Eye (tissue), 1 donor: ENCODE results near the gene DAAM1.

Source experiments
- DNase-seq: peaks from one replicate; pipeline ENCODE4 v3.0.0-alpha.2; 2015

DAAM1 gene

GRCh38 chr14:59228421-59228820 is 40.0 kb downstream of the DAAM1 start:
- no peak for DNase-seq

DNA sequence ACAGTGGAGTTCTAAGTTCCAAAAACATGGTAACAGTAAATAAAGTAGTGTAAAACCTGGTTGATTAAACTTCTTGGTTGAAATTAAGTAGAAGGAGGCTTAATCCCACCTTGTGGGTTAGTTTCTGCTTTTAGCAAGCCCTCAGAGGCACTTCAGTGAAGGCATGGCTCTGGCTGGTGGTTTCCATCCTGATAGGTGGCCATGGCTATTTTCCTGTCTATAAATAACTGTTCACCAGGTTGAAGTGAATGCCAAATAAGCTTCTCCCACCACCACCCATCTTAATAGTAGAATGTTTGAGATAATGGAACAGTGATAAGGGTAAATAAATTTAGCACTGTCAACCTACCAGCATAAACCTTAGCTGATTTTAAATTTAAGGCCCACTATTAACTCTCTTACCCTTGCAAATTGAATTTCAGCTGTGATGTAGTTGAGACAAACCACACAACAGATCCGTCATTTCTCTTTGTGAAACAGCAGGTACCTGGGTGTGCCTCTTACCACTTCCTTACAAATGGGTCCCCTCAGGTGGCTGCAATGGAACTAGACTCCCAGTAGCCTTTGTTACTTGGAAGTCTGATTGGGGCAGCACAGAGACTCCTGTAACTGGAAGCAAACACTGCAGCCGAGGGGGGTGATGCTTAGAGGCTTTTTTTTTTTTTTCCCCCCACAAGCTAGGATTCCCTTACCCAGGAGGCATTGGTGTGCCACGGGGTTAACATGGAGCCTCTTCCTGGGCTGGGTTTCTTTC is 41.4 kb downstream of the DAAM1 start:
- DNase-seq = no peak

DNA sequence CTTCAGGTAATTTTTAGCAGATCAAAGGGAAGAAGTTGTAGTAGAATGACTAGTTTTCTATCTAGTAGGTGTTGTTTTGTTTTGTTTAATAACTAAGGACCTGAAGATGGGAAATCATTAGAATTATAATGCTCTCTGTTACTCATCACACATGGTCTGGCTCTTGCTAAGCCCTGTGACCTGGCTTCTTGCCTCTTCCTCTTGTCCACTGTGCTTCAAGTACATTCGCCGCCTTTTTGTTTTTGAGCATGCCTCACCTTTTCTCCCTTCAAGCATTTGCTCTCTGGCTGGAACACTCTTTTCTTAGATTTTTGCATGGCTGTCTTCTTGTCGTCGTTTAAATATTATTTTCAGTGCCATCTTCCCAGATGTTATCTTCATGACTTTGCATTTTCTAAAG is 47.7 kb downstream of the DAAM1 start:
- no peak for DNase-seq

DNA sequence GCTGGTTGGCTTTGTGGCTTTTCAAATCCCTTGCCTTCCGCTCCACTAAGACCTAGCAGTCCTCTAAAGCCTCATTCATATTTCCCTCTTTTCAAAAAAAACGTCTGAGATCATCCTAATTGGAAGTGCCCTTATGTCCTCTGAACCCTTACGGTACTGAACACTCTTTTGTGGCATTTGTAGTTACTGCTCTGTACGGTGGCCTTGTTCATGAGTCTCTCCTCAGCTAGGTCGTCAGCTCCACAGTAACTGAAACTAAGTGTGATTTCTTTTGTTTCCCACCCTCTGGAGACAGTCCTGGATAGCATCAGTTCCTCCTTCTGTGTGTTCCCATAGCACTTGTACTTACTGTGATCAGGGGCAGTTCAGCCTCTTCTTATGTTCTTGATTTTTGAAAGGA is 49.7 kb downstream of the DAAM1 start:
- no peak for DNase-seq

- DNase-seq = no peak
These were observed 50.6 kb downstream of the DAAM1 start for GRCh38 chr14:59239022-59239421.

GRCh38 chr14:59240356-59240755 is 51.9 kb downstream of the DAAM1 start:
- DNase-seq = no peak

- DNase-seq = no peak
These were observed 52.7 kb downstream of the DAAM1 start for GRCh38 chr14:59241121-59241520.

- DNase-seq = no peak
These were observed 54.7 kb downstream of the DAAM1 start for GRCh38 chr14:59243174-59243573.

DNA sequence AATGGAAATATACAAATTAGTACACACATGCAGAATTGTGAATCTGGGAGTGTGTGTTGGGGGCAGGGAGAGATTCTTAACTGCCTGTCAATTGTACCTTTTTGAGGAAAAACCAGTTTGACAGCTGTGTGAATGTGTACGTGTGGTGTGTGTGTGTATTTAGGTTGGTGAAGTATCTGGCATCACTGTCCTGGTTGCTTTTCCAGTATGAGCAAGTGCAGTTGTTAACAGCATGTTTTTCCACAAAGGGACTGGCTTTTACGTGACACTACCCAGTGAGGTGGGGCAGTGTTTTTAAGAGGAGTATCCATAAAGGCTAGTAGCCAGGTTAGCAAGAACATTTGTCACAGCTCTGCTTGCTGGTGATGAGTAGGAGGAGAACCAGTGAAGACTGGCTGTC is 56.1 kb downstream of the DAAM1 start:
- no peak for DNase-seq

DNA sequence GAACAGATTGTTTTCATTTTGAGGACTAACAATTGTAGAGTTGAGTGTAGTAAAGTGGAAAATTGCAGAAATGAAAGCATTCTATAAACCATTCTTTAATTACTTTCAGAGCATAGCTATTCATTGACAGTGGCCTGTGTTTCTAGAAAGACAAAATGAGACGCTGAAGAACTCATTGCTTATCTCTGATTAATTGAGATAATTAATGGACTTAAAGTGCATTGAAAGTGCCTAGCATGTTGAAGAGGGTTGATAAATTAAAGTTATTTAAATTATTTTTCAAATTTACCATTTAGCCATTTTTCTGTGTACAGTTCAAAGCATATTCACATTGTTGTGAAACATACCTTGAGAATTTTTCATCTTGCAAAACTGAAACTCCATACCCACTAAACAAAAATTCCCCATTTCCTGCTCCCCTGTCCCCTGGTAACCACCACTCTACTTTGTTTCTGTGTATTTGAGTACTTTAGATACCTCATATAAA is 57.4 kb downstream of the DAAM1 start:
- DNase-seq = no peak

DNA sequence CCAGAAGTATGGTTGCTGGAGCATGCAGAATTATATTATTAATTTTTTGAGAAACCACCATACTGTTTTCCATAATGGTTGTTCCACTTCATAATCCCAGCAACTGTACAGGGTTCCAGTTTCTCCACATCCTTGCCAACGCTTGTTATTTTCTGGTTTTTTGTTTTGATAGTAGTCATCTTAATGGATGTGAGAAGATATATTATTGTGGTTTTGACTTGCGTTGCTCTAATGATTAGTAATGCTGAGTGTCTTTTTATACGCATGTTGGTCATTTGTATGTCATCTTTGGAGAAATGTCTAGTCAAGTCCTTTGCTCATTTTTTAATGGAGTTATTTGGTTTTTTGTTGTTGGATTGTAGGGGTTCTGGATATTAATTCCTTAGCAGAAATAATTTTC is 58.1 kb downstream of the DAAM1 start:
- no peak for DNase-seq

DNA sequence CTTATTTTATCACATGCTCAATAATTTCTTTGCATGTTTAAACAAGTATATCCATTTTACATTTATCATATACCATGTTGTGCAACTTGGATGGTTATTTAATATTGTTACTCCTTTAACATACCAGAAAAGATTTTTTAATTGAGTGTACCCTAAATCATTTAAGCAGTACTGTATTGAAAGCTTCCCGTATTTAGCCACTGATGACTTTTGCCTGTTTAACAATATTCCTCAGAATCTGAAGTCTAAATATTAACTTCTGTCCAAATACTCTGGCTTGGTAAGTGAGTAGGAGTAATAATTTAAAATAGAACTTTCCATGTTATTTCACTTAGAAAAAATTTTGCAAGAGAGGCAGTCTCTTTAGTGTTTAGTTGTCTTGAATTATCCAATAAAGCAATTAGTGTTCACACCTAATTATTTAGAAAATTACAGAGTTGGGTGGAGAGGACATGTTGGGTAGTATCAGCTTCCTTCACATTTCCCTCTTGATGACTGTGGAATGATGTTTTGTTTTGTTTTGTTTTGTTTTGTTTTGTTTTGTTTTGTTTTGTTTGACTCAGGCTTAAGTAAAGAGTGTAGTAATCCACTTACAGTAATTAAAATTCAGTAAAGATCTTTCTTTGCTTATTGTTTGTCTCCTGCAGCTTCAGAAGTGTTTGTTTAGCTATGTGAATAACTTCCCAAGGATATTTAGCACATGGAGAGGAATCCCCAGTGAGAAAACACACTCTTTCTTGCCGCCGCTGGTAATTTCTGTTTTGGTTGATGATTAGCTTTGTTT is 59.5 kb downstream of the DAAM1 start:
- DNase-seq = no peak

DNA sequence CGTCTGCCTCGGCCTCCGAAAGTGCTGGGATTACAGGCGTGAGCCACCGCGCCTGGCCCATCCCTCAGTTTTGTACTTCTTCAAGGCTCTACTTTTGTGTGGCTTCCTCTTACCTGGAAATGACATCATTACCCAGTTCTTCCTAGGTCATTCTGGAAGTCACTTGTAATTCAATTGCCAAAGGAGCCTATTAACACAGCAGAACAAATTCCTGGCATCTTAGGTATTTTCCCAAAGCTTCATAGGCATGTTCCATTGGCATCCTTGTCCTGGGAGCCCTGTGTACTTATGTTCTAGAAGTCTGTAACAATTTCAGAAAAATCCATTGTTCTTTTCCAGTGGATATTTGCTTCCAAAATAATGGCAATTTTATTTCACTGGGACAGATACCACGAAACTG is 60.6 kb downstream of the DAAM1 start:
- DNase-seq = no peak

GRCh38 chr14:59251811-59252771 is 63.6 kb downstream of the DAAM1 start:
- DNase-seq = no peak

DNA sequence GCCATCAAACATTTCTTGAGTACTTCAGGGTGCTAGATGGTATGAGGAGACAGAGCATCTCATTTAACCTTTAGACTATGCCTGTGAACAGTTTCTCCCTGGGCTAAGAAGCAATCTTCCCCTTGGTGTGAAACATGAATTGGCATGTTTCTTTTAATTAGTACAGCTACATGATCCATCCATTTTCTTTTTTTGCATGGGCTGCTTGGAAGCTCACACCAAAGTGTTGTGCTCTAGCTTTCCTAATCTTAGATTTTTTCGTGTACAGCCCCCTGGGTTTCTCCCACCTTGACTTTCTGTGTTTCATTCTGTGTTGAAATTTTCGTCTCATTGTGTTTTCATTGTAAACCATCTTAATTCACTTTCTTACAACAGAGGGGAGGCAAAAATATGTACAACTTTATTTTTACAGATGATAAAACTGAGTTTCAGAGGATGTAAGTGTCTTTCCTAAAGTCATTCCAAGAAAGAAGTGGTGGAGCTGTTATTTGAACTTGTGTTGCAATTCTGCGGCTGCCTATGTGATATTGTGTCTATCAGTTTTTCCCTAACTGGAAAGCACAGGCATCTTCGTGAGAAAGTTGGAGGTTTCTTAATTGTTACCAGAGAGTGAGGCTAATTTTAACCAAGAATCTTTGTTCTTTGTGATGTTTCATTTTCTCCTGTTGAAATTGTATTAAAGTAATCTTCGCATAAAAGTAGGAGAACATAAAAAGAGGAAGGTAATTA is 64.5 kb downstream of the DAAM1 start:
- DNase-seq = no peak

DNA sequence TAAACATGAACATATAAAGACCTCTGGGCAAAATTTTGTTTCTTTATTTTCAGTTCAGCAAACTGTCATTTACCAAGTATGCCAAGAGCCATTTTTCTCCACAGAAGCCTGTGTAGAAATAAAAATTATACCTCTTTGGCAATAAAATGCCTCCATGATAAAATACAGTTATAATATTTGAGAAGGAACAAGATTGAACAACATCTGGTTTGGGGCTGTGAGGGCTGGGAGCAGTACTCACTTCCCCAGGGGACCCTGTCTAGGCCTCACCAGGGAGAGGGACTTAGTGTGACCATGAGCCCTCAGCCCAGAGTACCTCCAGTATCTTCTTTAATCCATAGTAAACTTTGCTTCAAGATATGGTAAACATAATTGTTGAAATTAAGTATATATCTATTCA is 65.1 kb downstream of the DAAM1 start:
- DNase-seq = no peak

DNA sequence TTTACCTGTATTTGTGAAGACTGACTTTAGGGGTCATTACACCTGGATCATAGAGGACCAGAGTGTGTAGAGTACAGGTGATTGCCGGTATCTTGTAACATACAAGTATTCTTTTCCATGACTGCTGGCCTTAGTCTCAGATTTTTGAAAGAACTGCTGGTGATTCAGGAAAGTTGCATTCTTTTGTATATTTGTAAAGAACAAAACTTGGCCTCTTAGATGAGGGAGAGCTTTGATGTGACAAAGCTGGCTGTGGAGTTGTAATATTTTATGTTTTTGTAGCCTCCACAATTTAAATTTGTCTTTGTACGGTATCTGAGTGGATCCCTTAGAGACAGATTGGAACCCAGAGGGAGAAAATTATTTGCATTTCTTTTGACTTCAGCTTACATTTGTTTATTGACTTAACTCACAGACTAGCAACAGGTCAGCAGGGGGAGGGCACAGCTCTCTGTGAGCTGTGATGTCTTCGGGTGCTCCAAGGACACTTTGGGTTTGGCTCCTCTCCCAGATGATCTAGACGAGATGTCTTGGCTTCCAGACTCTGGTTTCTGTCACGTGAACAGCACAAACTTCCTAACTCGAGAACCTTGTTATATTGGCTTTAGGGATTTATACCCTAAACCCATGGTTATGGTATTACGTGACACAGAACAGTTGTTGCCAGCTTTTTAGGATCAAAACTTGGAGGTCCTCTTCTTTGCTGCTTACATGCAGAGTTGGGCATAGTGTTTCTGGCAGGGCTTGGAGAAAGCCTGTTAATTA is 65.9 kb downstream of the DAAM1 start:
- DNase-seq = peak; percentile 63

DNA sequence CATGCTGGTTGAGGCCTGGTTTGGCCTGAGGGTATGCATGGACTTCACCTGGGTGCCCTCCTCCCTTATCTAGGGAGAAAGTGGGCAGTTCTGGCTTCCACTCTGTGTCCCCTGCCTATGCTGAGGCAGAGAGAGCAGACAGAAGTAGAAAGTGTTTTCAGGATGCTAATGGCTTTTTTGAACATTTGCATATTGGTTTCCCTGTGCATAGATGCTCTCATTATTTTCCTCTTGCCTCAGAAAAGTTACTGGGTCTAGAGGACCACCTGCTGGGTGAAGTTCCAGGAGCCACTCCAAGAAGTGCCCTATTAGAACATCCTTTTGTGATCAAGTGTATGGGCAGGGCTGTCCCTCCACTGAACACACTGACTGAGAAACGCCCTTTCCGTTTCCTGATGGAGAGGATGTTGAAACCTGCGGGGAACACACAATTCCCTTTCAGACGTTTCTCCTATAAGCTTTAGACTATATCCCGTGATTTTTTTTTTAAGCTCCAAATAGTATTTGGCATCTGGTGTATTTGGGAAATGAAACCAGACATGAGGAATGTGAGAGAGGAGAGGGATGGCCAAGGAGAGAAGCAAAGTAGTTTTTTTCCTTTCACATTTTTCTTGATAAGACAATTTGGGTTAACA is 66.6 kb downstream of the DAAM1 start:
- no peak for DNase-seq

- DNase-seq = no peak
These were observed 67.9 kb downstream of the DAAM1 start for GRCh38 chr14:59256331-59256730.

DNA sequence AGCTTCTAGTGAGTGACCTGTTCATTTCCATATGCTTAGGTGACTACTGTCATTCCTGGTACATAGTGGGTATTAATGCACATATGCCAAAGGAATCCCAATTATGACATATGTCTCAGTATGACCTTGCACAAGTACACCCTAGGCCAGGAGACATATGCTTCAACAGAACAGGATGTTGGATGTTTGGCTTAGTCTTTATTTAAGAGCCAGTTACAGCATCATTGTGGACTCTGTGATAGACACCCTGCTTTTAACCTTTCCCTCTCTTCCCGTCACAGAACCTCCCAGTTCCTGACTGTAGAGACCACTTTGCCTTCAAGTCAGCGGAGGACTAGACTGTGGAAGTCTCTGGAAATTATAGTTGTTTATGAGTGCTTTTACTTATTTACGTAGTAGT is 72.9 kb downstream of the DAAM1 start:
- no peak for DNase-seq
